GM19025 (cell line): ENCODE measurements around the gene ZG16.
A peak's percentile ranks its signal among the peaks of the same experiment; 100 is the strongest.
"Not testable (repeated sequence)": the region's sequence is repeated elsewhere in the genome, so short reads cannot be mapped to it uniquely, and the experiment has no call there.

Source experiments
- ATAC-seq: cut with Tn5 transposase; IDR thresholded peaks from one replicate; pipeline ENCODE4 v1.9.1; 2021; ENCODE audit warnings: mild to moderate bottlenecking, low read depth, moderate library complexity; ENCODE audit not compliant: unreplicated experiment

The ZG16 gene

GRCh38 chr16:29783094-29783953 is 5.3 kb downstream of the ZG16 start:
- ATAC-seq = not testable (repeated sequence)

- no peak for ATAC-seq
Measured at GRCh38 chr16:29784157-29784556, 6.1 kb downstream of the ZG16 start.

- ATAC-seq = no peak
Measured at GRCh38 chr16:29784901-29785500, 6.9 kb downstream of the ZG16 start.

- not testable (repeated sequence) for ATAC-seq
Measured at GRCh38 chr16:29787155-29787554, 9.1 kb downstream of the ZG16 start.

DNA sequence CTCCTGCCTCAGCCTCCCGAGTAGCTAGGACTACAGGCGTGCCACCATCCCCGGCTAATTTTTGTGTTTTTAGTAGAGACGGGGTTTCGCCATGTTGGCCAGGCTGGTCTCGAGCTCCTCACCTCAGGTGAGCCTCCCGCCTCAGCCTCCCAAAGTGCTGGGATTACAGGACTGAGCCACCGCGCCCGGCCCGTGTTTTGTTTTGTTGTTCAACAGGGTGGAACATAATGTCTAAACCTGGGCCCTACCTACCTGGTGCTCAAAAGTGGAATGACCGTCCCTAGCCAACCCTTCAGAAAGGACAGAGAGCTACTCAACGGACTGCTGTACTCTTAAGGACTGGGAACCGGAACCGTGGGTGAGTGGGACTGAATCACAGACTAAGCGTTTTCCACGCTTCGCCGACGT is 11.7 kb downstream of the ZG16 start:
- no peak for ATAC-seq

- ATAC-seq = peak; percentile 94
Measured at GRCh38 chr16:29790183-29790948, 12.3 kb downstream of the ZG16 start, which contains the start of gene KIF22. KIF22 (plus strand) TSS chr16:29790751; CDS start chr16:29790760, 9 bp downstream.

DNA sequence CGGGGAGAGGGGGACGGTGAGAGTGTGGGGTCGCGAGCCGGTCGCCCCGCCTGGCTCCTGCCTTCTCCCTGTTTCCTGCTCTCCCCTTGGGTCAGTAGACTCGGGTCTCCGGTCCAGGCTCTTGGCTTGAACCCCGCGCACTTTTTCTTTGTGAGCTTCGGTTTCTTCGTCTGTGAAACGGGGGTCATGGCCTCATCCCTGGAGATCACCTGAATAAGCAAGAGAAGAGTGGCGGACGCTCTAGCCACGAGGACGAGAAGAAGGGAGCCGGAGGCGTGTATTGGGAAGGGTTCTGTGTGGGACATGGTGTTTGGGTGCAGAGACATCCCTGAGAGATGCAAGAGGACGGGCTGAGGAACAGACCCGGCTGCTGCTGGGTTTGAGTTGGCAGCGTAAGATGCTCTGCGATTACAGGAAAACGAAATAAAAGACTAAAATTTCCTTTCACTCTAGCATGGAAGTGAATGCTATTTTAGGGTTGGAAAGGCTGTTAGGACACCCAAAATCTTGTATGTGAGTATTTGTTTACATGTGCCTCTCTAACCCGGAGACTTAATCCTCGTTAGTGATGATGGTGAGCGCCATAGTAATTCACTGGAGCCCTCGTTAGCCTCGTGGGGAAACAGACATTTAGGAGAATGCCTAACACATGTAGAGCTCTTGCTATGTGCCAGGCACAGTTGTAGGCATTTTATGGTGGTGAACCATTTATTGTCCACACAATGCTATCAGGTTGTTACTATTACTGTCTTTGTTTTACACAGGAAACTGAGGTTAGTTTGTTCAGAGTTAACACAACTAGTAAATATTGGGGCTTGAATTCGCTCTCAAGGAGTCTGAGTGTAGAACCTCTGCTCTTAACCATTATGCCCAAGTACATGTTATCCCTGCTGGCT is 13.1 kb downstream of the ZG16 start:
- ATAC-seq = no peak

DNA sequence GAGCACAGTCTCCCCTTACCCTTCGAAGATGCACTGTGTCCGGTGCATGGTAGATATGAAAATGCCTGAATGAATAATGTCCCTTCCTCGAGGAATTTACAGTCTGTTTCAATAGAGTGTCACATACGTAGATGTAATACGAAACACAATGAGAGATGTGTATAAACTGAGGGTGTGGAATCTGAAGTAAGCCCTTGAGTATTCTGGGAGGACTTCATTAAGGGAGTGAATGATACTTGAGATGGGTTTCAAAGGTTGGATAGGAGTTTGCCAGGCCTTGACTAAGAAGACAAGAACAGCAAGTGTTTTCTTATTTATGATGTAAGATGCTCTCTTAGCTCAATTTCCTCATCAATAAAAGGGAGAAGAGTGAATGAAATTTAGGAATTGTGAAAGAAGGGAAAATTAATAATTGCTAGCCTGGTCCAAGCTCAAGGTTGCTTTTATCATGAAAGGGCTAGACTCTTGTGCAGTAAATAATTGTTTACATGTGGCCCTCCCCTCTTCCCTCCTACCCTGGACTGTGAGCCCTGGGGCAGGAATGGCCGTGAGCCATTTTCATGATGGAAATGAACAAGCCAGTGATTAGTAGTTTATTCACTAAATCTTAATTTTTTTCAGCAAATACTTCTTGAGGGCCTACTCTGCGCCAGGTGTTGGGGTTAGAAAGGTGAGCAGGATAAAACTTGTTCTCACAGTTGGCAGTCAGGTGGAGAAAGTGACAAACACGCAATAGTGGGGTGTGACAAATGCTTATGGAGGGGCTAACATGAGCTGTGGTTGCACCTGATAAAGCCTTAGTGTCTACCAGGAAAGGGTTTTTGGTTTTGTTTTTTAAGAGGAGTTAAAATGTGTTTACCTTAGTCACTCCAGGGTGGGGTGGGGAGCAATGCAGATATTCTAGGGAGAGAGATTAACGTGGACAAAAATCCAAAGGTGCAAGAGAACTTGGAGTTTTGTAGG is 14.1 kb downstream of the ZG16 start:
- ATAC-seq = no peak

DNA sequence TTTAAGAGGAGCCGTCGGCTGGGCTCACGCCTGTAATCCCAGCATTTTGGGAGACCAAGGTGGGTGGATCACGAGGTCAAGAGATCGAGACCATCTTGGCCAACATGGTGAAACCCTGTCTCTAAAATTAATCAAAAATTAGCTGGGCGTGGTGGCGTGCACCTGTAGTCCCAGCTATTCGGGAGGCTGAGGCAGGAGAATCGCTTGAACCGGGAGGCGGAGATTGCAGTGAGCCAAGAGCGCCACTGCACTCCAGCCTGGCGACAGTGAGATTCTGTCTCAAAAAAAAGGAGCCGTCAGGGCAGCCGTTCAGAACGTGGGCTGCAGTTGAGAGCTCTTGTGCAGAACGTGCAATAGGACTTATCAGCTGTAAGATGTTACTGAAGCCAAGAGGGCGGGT is 15.1 kb downstream of the ZG16 start:
- ATAC-seq = not testable (repeated sequence)

- ATAC-seq = no peak
Measured at GRCh38 chr16:29794231-29794710, 16.2 kb downstream of the ZG16 start.

GRCh38 chr16:29802416-29802935 is 24.4 kb downstream of the ZG16 start:
- no peak for ATAC-seq

DNA sequence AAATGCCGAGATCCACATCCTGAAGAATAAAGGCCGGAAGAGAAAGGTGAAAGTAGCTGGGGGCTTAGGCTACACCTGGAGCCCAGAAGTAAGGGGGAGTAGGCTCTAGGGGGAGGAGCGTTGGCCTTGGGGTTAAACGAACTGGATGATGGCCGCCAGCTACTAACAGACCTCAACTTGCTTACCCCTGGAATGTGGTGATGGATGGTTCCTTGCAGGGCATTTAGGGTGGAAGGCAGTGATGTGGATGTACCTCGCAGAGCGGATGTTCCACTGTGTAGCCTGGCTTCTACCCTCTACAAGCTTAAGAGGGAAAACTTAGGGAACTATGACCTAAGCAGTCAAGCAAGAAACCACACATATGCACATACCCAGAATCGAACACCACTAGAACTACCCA is 26.0 kb downstream of the ZG16 start:
- no peak for ATAC-seq

DNA sequence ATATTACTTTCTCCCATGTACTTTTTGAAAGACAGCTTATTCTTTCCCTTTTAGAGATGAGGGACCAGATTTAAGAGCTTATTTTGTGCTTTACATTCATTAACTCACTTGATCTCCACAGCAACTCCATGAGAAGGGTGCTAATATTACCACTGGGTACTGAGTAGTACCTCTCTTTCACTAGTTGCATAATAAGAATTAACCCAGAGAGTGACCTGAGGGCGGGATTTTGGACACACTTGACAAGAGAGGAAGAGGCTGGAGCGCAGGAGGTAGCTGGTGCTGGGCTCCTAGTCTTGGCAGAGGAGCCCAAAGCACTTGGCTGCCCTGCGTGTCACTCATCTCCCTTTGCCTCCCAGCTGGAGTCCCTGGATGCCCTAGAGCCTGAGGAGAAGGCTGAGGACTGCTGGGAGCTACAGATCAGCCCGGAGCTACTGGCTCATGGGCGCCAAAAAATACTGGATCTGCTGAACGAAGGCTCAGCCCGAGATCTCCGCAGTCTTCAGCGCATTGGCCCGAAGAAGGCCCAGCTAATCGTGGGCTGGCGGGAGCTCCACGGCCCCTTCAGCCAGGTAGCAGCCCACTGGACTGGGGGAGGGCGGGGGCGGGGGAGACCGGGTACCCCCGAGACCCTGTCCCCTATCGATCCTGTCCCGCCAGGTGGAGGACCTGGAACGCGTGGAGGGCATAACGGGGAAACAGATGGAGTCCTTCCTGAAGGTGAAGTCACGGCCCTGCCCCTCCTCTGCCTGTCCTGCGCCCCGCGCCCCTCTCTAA is 26.6 kb downstream of the ZG16 start:
- ATAC-seq = no peak

GRCh38 chr16:29805232-29806098 is 27.4 kb downstream of the ZG16 start:
- ATAC-seq = peak; percentile 43

DNA sequence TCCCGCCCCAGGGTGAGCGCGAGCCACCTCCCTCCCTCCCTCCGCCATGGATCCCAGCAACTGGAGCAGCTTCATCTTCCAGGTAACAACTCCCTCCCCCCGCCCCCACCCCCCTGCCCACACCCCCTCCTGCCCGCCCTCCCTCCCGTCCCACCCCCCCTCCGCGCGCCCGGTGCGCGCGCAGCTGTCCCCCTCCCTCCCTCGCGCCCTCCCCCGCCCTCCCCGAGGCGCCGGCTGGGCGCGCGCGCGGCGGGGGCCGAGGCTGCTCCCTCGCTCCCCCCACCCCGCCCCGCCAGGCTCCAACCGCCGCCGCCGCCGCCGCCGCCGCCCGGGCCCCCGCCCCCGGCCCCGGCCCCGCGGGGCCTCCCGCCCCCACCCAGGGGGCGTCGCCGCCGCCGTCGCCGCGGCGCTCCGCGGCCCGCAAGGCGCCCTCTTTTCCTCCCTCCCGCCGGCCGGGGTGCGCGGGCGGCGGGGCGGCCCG is 28.1 kb downstream of the ZG16 start, which contains the start of gene MAZ:
Gene MAZ, plus strand, starts transcription at position 431 of the 481 bp plus-strand sequence. CDS start 173 bp downstream, outside the sequence.
- no peak for ATAC-seq

DNA sequence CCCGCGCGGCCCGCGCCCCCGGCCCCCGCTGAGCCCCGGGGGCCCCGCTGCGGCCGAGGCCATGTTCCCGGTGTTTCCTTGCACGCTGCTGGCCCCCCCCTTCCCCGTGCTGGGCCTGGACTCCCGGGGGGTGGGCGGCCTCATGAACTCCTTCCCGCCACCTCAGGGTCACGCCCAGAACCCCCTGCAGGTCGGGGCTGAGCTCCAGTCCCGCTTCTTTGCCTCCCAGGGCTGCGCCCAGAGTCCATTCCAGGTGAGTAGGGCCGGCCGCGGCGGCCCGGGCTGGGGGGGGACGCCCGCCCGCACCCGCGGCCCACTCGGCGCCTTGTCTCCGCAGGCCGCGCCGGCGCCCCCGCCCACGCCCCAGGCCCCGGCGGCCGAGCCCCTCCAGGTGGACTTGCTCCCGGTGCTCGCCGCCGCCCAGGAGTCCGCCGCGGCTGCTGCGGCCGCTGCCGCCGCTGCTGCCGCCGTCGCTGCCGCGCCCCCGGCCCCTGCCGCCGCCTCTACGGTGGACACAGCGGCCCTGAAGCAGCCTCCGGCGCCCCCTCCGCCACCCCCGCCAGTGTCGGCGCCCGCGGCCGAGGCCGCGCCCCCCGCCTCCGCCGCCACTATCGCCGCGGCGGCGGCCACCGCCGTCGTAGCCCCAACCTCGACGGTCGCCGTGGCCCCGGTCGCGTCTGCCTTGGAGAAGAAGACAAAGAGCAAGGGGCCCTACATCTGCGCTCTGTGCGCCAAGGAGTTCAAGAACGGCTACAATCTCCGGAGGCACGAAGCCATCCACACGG is 28.8 kb downstream of the ZG16 start:
- ATAC-seq = no peak
